Measurements from ENCODE around the gene FCHSD2. TPM values are rescaled to one million over a fixed set of nuclear protein-coding genes. Genes with fewer than 3 reads are reported as not detected.

FCHSD2 gene
- total and polyA plus RNA-seq, 2 donors (not counting 3 experiments of a cell fraction or from before 2014, with no cell fraction given) = 20.8 to 56.9 TPM

DNA sequence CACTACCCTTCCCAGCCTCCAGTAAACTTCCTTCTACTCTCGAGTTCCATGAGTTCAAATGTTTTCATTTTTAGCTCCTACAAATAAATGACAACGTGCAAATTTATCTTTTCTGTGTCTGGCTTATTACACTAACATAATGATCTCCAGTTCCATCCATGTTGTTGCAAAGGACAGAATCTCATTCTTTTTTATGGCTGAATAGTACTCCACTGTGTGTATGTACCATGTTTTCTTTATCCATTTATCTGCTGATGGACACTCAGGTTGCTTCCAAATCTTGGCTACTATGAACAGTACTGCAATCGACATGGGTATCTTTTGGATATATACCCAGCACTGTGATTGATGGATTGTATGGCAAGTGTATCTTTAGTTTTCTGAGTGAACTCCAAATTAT is 34.5 kb downstream of the FCHSD2 start:
- no peak overlapping the region for H3K9ac ChIP-seq (replicated peaks; ENCODE audit: extremely low read depth, insufficient read depth, low read length)
- intact Hi-C loops (cut with micrococcal nuclease) = no loop called here
- CTCF ChIA-PET = interaction anchor here (0.8 to 1.3 kb wide), 2 partner anchors 18 to 276 kb away, joined by 3 read pairs; no protein-coding TSS in a partner anchor
- TF ChIP-seq, protein P1, sequence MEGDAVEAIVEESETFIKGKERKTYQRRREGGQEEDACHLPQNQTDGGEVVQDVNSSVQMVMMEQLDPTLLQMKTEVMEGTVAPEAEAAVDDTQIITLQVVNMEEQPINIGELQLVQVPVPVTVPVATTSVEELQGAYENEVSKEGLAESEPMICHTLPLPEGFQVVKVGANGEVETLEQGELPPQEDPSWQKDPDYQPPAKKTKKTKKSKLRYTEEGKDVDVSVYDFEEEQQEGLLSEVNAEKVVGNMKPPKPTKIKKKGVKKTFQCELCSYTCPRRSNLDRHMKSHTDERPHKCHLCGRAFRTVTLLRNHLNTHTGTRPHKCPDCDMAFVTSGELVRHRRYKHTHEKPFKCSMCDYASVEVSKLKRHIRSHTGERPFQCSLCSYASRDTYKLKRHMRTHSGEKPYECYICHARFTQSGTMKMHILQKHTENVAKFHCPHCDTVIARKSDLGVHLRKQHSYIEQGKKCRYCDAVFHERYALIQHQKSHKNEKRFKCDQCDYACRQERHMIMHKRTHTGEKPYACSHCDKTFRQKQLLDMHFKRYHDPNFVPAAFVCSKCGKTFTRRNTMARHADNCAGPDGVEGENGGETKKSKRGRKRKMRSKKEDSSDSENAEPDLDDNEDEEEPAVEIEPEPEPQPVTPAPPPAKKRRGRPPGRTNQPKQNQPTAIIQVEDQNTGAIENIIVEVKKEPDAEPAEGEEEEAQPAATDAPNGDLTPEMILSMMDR (IDR thresholded peaks at IDR 0.05; ENCODE audit: extremely low read depth in 1 of 2, insufficient read depth in 1 of 2, low read depth in 1 of 2, low read length in 2 of 2) = no peak
- TF ChIP-seq EZH2 (IDR thresholded peaks at IDR 0.05; ENCODE audit: borderline replicate concordance, low read depth, low read length, severe bottlenecking) = no peak
- no peak for TF ChIP-seq POLR2A (IDR thresholded peaks at IDR 0.05; ENCODE audit: low read depth, low read length)
- TF ChIP-seq FOS (IDR thresholded peaks at IDR 0.05; ENCODE audit: borderline replicate concordance, insufficient read depth, low read length) = no peak
- TF ChIP-seq MYC (IDR thresholded peaks at IDR 0.05; ENCODE audit: low read depth, low read length) = no peak
- no peak for TF ChIP-seq JUN (IDR thresholded peaks at IDR 0.05; ENCODE audit: borderline replicate concordance, insufficient read depth, insufficient read length, low read depth)
- TF ChIP-seq POLR2AphosphoS5 (IDR thresholded peaks at IDR 0.05; ENCODE audit: insufficient read depth, low read depth, low read length) = no peak
- TF ChIP-seq, protein P2, sequence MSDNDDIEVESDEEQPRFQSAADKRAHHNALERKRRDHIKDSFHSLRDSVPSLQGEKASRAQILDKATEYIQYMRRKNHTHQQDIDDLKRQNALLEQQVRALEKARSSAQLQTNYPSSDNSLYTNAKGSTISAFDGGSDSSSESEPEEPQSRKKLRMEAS (IDR thresholded peaks at IDR 0.05; ENCODE audit: insufficient read depth, insufficient read length) = no peak
- no peak for TF ChIP-seq GATA2 (IDR thresholded peaks at IDR 0.05; ENCODE audit: insufficient read depth, insufficient read length, low read depth, low read length)
- no peak overlapping the region for H3K4me3 ChIP-seq (replicated peaks in 1 of 3; ENCODE audit: insufficient read depth in 1 of 3, low read depth in 1 of 3, low read length in 3 of 3)
- H3K4me1 ChIP-seq (ENCODE audit: control insufficient read depth, extremely low read depth, insufficient read depth, low read length) = no peaks in the 10 kb centered on the region
- H3K4me2 ChIP-seq (ENCODE audit: insufficient read depth, low read length) = no peak overlapping the region
- POLR2A ChIA-PET = no interaction called here
- H4K20me1 ChIP-seq (replicated peaks; ENCODE audit: control insufficient read depth, extremely low read depth, insufficient read depth, low read length) = no peaks in the 10 kb centered on the region
- FAIRE-seq (no peak), DNase-seq (ENCODE audit: low read depth, low spot score) (no peak)
- no peaks in the 10 kb centered on the region for H3K9me1 ChIP-seq (replicated peaks; ENCODE audit: control insufficient read depth, extremely low read depth, insufficient read depth, low read length)
- peaks cover 27% of the 10 kb centered on the region for H3K79me2 ChIP-seq (ENCODE audit: control insufficient read depth, insufficient read depth, low read length)
- no peak overlapping the region for H3K27ac ChIP-seq (ENCODE audit: insufficient read depth, low read depth, low read length)
- BruUV-seq (replicated peaks) = no TSS peak
- H3K27me3 ChIP-seq (ENCODE audit: control insufficient read depth in 2 of 2, insufficient read depth in 2 of 2, low read length in 2 of 2) = no peaks in the 10 kb centered on the region
- no peak overlapping the region for H2AFZ ChIP-seq (ENCODE audit: low read depth, low read length)
- H3K9me3 ChIP-seq (replicated peaks; ENCODE audit: control insufficient read depth, insufficient read depth, low read length) = no peaks in the 10 kb centered on the region
- no peaks in the 10 kb centered on the region for H3K36me3 ChIP-seq (ENCODE audit: control insufficient read depth in 2 of 2, extremely low read depth in 1 of 2, insufficient read depth in 2 of 2, low read length in 2 of 2)
- dilution Hi-C loops (cut with MboI; ENCODE audit: extremely low pct_ligation_motif_present, low sequenced_read_pairs) = no loop called here

Data from endothelial cell of umbilical vein (primary cell).